HTR-8/SVneo (cell line): ENCODE data around the gene ECSCR.
"Not testable (repeated sequence)": the region's sequence is repeated elsewhere in the genome, so short reads cannot be mapped to it uniquely, and the experiment has no call there.

Experiments used
- DNase-seq: peaks from one replicate; pipeline ENCODE4 v3.0.0; 2011; ENCODE audit warnings: low spot score, mixed read lengths; ENCODE audit not compliant: insufficient read length
- FAIRE-seq: peaks from 2 replicates; lab custom pipeline; 2011; peaks lifted over from hg19 to GRCh38; lab: Jason Lieb, UNC

Gene ECSCR

GRCh38 chr5:139415221-139415861 is 47.2 kb downstream of the ECSCR start:
- DNase-seq, result no peak

GRCh38 chr5:139414581-139415130 is 47.9 kb downstream of the ECSCR start:
- FAIRE-seq (no peak), DNase-seq (no peak)

More at GRCh38 chr5:139415221-139415861, 47.2 kb downstream of the ECSCR start:
- no peak for FAIRE-seq

DNA sequence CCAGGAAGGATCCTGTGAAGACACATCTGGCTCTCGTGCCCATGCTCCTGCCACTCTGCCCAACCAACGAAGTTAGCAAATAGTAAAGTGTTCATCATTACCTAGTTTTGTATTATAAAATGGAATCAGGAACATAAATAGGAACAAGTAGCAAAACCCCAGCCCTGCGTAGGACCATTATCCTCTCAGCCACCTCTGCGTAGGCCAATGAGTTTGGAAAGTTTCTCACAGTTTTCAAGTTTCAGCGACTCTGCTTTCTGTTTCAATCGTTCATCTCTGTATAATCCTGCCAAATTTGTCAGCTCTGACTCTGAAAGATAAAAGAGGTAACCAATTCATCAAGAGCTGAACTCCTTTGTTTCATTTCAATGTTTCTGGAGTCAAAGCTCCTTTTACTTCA is 48.6 kb downstream of the ECSCR start:
- no peak for FAIRE-seq
- no peak for DNase-seq

DNA sequence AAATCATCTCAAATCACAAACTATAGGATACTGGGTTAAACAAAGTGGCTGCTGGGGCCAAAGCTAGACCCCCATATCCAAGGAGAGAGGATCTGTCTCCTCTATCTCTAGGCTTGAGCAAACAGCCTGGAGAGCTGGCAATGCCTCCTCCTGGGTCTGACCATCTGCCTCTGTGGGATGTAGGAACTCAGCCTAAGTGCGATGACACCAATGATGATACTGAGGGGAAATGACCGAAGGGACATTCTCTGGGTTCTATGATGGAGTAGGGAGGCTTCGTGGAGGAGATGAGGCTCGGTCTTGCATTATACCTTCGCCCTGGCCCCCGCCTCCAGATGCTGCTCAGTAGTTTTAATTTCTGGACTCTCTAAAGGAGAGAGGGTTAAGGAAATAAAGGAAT is 49.4 kb downstream of the ECSCR start:
- FAIRE-seq, result no peak

DNA sequence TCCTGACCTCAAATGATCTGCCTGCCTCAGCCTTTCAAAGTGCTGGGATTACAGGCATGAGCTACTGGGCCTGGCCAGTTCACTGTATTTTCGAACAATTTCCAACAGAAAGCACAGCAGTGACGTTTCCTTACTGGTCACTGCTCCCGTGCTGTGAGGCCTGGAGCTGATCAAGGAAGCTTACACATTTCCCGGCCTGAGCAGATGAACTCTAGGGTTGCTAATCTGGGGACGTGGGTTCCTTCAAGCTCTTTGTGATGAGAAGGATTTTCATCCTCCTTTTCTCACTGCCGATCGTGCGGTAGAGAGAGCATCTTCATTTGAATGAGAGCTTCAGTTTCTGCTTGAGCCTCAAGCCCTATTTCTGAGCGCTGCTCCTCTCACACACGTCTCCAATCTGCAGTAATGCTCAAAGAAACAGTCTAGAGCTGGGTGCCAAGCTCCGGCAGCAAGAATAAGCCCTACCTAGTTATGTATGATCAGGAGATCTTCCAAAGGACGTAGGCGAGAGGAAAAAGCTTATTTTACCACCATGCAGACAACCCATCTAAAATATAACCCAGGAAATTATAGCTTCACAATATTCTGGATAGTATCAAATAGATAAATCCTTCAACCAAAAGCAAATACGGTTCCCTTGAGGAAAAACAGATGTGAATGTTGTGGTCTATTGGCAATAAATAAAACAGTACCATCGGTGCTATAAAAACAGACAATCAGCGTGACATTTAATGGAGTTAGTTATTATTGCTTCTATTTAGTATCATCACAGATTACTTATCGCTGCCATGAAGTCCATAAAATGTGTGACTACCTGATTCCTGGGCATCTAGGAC is 51.3 kb downstream of the ECSCR start:
- FAIRE-seq, result no peak
- no peak for DNase-seq

More for the DNA sequence above, 49.4 kb downstream of the ECSCR start:
- no peak for DNase-seq

GRCh38 chr5:139410121-139410992 is 52.2 kb downstream of the ECSCR start:
- DNase-seq (no peak), FAIRE-seq (no peak)

DNA sequence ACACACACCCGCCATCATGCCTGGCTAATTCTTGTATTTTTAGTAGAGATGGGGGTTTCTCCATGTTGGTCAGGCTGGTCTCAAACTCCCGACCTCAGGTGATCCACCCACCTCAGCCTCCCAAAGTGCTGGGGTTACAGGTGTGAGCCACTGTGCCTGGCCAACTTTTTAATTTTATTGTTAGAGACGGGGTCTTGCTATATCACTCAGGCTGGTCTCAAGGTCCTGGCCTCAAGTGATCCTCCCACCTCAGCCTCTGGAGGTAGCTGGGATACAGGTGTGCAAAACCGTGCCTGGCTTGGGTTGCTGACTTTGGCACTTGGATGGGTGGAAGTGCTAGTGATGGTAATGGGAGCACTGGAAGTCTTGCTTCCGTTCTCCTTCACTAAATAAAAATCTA is 53.4 kb downstream of the ECSCR start:
- FAIRE-seq, DNase-seq: not testable (repeated sequence)

- DNase-seq (no peak), FAIRE-seq (no peak)
These were observed 54.4 kb downstream of the ECSCR start for GRCh38 chr5:139408191-139408590.

DNA sequence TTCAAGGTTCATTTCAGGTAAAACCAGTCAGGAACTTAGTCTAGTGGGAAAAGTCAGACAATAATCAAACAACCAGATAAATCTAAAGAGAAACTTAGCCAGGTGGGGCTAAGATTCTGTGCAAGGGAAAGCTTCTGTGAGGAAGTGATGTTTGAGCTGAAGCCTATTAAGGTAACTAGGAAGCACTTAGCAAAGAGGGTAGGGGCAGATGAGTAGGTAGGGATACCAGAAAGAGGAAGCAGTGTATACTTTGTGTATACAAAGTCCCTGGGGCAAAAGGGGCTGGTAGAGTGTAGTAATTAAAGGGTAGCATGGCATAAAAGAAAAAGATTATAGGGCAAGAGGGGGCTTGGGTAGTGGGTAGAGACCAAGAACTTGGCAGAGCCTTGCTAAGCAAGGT is 55.0 kb downstream of the ECSCR start:
- no peak for FAIRE-seq

DNA sequence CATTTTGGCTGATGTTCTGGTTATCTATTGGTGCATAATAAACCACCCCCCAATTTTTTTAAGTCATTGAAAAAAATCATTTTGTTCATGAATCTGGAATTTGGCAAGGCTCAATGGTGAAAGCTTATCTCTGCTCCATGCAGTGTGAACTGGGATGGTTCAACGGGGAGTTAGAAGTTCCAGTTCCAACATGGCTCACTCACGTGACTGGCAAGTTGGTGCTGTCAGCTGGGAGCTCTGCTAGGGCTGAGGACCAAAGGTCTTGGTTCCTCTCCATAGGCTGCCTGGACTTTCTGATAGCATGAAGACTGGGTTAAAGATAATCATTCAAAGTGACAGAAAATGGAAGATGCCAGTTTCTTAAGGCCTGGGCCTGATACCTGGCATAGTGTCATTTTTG is 55.6 kb downstream of the ECSCR start:
- no peak for FAIRE-seq

More for the DNA sequence above, 55.0 kb downstream of the ECSCR start:
- no peak for DNase-seq

DNA sequence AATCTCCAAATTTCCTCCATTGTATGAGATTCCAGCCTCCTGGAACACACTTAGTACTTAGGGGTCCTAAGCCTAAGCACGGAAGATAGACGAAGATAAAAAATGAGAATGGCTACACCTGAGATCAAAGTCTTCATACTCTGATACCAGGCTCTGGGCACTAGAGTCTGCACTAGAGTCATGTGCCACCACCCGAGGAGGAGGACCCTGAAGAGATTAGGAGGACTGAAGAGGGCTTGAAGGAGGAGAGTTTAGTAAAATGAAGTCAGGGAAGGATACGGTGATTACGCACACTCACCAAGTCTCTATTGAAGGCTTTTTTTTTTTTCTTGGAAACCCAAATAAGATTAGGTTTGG is 58.1 kb downstream of the ECSCR start:
- DNase-seq, result no peak
- no peak for FAIRE-seq

More for the DNA sequence above, 55.6 kb downstream of the ECSCR start:
- no peak for DNase-seq

GRCh38 chr5:139403787-139404483 is 58.6 kb downstream of the ECSCR start, which contains the start of gene SPATA24:
SPATA24 (minus strand) TSS chr5:139404089; CDS start chr5:139404060, 29 bp downstream.
- DNase-seq (peak; percentile 98), FAIRE-seq (peak; percentile 83)

DNA sequence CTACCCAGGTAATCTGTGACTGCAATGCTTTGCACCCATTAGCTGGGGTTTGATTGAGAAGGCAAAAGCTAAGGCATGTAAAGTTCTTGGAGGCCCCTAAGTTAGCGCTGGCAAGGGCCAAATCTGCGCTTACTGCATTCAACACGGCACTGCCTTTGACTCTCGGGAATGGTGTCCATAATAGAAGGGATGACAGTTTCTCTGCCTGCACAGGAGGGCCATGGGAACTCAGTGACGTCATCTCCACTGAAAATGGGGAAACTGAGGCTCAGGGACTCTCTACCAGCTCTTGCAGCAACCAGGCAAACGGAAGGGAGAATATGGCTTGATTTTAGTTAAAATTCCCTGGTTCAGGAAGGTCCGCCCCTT is 59.1 kb downstream of the ECSCR start:
- DNase-seq (no peak), FAIRE-seq (no peak)

GRCh38 chr5:139402561-139403158 is 59.9 kb downstream of the ECSCR start:
- FAIRE-seq (no peak), DNase-seq (no peak)

DNA sequence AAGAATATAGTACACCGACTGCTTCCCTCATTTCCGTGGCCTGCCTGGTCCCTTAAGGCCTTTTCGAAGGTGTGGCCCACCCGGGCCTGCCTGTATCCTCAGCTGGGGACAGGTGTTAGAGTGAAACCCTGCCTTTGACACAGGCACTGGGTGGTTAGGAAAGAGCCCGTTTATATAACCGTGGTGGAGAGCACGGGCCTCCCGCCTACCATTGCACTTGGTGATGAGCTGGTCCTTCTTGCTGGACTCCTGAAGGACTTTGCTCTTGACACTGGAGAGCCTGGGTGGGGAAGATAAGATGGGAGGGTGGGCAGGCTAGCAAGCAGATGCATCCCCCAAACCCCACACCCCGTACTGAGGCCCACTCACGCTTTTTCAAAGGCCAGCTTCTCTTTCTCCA is 61.0 kb downstream of the ECSCR start:
- DNase-seq, result no peak
- FAIRE-seq, result no peak

DNA sequence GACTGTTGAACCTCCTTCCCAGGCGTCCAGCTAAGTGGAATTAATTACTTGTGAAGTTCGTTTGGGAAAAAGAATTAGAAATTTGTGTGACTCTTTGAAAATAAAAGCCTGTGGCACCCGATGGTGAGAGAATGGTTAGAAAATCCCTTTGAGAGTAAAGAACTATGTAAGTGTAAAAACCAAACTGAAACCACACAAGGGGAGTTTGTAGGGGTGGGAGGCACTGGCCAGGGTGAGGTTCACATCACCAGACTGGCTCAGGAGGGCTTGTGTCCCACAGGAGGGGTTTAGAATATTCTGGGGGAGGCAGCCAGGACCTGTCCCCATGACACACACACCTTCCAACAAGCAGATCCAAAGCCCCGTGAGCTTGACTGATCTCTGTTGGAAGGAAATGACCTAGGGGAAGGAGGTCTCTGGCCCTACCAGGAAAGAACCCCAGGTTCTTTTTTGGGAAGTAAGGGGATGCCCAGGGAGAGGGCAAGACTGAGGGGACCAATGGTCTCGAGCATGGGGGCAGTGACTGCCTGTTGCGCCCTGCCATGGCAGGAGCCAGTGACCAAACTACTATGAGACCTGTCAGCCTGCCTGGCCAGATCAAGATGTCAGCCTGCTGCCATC is 62.9 kb downstream of the ECSCR start:
- no peak for FAIRE-seq
- DNase-seq, result no peak
